ENCODE measurements around the gene EFHD2.
"Not testable (repeated sequence)": the region's sequence is repeated elsewhere in the genome, so short reads cannot be mapped to it uniquely, and the experiment has no call there.

The EFHD2 gene

DNA sequence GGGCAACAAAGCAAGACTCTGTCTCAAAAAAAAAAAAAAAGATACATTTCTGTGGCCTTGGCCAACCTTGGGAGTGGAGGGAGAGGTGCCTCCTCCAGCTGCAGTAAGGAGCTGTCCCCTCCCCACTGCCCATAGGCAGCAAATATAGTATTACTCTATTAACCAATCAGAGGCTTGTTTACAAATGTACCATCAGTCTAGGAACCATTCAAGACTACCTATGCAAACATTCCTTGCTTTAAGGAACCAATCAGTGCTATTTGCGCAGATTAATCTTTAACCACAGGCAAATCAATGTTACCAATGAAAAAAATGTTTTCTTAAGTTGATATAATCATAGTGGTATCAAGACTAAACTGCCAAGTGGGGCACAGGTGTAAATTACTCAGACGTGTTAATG is 47.9 kb downstream of the EFHD2 start:
- DNase-seq: no peak

DNA sequence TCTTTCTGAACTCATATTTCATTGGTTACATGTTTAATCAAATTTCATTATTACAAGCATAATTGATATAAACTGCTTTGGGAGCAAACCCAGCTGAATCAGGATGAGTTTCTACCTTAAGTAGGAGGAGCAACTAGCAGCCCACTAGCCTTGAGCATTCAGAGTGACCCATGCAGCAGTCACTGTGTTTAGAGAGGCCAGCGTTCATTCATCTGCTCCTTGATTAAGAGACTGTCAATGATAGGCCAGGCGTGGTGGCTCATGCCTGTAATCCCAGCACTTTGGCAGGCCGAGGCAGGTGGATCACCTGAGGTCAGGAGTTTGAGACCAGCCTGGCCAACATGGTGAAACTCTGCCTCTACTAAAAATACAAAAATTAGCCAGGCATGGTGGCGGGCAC is 48.7 kb downstream of the EFHD2 start:
- DNase-seq: not testable (repeated sequence)

- DNase-seq: no peak
These were observed 50.4 kb downstream of the EFHD2 start for GRCh38 chr1:15459771-15460707.

- DNase-seq: no peak
These were observed 51.0 kb downstream of the EFHD2 start for GRCh38 chr1:15460708-15461095.

DNA sequence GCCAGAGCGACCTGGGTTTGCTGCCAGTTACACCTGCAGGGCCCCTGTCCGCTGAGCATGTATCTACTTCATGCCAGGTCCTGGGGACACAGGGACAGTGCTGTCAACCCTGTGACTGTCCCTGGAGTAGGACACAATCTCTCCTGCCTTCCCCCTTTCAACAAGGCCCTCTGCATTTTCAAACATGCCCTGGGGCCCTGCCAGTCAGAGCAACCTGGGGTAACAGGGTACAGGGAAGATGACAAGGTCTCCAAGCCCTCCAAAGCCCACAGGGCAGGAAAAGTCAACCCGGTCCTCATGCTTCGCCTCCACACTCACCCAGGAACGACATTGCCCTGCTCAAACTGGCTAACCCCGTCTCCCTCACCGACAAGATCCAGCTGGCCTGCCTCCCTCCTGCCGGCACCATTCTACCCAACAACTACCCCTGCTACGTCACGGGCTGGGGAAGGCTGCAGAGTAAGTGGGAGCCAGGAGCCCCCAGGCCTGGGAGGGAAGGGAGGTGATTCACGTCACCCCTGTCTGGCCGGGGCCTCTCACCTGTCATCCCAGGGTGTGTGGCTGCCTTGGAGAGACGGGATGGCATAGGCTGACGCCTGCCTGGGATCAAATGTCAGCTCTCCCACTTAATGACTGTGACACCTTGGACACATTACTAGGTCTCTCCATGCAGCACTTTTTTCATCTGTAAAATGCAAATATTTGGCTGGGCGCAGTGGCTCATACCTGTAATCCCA is 53.5 kb downstream of the EFHD2 start:
- DNase-seq: not testable (repeated sequence)

GRCh38 chr1:15463926-15464322 is 54.2 kb downstream of the EFHD2 start:
- not testable (repeated sequence) for DNase-seq

DNA sequence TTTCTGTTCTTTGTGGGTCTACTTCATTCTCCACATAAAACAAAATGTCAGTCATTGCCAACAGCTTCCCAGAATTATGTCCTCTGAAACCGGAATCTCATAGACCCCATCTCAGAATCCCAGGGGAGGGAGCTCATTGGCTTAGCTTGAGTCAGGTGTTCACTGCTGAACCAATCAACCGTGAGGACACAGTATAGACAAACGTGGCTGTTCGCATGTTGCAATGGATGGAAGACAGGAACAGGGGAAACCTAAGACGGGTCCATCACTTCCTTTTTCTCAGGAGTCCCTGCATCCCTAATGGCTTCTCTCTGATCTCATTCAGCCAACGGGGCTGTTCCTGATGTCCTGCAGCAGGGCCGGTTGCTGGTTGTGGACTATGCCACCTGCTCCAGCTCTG is 56.0 kb downstream of the EFHD2 start:
- DNase-seq: no peak

- DNase-seq: not testable (repeated sequence)
These were observed 57.4 kb downstream of the EFHD2 start for GRCh38 chr1:15466955-15467625.

- DNase-seq: no peak
These were observed 58.5 kb downstream of the EFHD2 start for GRCh38 chr1:15468145-15468544.

GRCh38 chr1:15469361-15469760 is 59.7 kb downstream of the EFHD2 start:
- DNase-seq: no peak

GRCh38 chr1:15469821-15470448 is 60.2 kb downstream of the EFHD2 start:
- not testable (repeated sequence) for DNase-seq

DNA sequence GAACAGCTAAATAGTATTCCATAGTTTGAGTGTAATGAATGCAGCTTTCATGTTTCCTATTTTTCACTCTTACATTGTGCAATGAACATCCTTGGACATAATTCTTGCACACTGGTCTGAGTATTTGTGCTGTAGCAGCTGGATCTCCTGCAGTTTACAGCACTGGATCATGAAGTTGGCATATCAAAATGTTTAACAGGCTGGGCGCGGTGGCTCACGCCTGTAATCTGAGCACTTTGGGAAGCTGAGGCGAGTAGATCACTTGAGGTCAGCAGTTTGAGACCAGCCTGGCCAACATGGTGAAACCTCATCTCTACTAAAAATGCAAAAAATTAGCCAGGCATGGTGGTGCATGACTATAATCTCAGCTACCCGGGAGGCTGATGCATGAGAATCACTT is 61.4 kb downstream of the EFHD2 start:
- not testable (repeated sequence) for DNase-seq

DNA sequence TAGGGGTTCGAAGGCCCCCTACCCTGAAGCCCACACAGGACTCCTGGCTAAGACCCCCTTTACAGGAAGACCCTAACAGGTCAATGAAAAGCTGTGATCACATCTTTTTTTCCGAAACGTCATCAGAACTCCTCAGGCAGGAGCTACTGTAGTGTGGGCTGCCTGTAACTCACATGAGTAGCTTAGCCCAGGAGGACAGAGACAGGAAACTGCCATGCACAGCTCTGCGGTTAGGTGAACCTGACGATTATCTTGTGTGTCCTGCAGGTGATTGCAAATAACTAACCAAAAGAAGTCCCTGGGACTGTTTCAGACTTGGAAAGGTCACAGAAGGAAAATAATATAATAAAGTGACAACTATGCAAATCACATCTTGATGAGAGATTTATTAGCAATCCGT is 62.0 kb downstream of the EFHD2 start:
- DNase-seq: not testable (repeated sequence)

- DNase-seq: no peak
These were observed 62.9 kb downstream of the EFHD2 start for GRCh38 chr1:15472587-15472986.

DNA sequence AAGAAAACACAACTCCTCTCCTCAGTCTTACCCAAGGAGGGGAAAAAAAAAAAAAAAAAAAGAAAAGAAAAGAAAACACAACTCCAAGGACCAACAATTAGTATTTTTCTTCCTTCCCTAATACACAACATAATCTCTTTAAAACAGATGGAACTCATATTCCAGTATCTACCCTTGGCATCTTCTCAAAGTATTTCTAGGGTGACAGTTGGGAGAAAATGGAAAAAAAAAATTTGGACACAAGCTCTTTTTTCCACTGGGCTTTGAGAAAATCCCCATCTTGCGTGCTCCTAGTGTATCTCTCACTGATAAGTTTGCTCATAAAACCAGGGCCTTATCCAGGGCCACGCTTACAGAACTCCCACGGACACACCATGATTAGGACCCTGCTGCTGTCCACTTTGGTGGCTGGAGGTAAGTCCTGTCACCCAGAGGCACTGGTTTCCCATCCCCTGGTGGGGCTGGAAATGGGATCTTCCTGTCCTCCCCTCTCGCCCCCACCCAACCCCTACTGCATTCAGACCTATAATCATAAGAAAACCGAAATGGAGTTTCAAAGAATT is 66.1 kb downstream of the EFHD2 start, which contains the start of gene CELA2B:
Gene CELA2B (plus strand): TSS at position 353 of the 563 bp plus-strand sequence. CDS start 22 bp downstream, at position 375.
- no peak for DNase-seq

- DNase-seq: no peak
These were observed 67.2 kb downstream of the EFHD2 start for GRCh38 chr1:15476927-15477326.

DNA sequence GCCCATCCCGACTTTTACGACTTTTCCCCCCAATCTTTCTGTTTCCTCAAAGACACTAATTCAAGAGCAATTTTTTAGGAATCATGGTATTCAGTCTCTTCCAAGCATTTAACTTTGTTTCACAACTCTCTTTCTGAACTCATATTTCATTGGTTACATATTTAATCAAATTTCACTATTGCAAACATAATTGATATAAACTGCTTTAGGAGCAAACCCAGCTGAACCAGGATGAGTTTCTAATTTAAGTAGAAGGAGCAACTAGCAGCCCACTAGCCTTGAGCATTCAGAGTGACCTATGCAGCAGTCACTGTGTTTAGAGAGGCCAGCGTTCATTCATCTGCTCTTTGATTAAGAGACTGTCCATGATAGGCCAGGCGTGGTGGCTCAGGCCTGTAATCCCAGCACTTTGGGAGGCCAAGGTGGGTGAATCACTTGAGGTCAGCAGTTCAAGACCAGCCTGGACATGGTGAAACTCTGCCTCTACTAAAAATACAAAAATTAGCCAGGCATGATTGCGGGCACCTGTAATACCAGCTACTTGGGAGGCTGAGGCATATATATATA is 68.0 kb downstream of the EFHD2 start:
- no peak for DNase-seq

Data from NCI-H187 treated with DMSO at 0.1 percent for 48 hours (cell line).